Activated naive CD8-positive, alpha-beta T cell (primary cell): ENCODE data around the gene DPP10.
"Not testable (repeated sequence)": the region's sequence is repeated elsewhere in the genome, so short reads cannot be mapped to it uniquely, and the experiment has no call there.

Experiments used
- H3K27ac Mint-ChIP-seq: one replicate; pipeline ENCODE4 v1.8.0; 2021; ENCODE audit warnings: mixed read lengths
- H3K27me3 Mint-ChIP-seq: one replicate; pipeline ENCODE4 v1.8.0; 2021; ENCODE audit warnings: mixed read lengths
- H3K36me3 Mint-ChIP-seq: one replicate; pipeline ENCODE4 v1.8.0; 2021; ENCODE audit warnings: mixed read lengths
- H3K4me1 Mint-ChIP-seq: one replicate; pipeline ENCODE4 v1.8.0; 2021; ENCODE audit warnings: low read depth, mixed read lengths
- H3K4me3 Mint-ChIP-seq: one replicate; pipeline ENCODE4 v1.8.0; 2021; ENCODE audit warnings: mild to moderate bottlenecking, mixed read lengths
- H3K9me3 Mint-ChIP-seq: one replicate; pipeline ENCODE4 v1.8.0; 2021; ENCODE audit warnings: low read depth, mixed read lengths

Gene DPP10

DNA sequence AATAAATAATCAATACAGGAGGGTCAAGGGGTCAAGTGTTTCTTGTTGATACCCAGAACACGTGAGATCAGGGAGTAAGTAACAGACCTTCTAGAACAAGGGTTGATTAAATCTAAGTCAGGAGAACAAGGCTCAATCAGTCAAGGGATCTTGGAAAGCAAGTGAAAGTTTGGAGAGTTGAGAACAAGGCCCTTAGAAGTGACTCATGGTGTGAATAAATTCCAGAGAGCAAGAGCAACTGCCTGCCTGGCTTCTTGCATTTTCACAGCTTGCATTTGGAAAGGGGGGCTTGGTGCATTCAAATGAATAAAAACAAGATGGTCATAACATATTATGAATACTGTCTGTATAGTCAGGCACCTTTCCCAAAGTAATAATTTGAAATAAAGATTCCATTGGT, 256.1 kb downstream of the DPP10 start:
- no peaks in the 10 kb centered on the region for H3K9me3 Mint-ChIP-seq
- H3K27ac Mint-ChIP-seq, result no peak overlapping the region
- no peaks in the 10 kb centered on the region for H3K36me3 Mint-ChIP-seq
- no peaks in the 10 kb centered on the region for H3K4me1 Mint-ChIP-seq
- H3K27me3 Mint-ChIP-seq, result no peaks in the 10 kb centered on the region
- no peak overlapping the region for H3K4me3 Mint-ChIP-seq

DNA sequence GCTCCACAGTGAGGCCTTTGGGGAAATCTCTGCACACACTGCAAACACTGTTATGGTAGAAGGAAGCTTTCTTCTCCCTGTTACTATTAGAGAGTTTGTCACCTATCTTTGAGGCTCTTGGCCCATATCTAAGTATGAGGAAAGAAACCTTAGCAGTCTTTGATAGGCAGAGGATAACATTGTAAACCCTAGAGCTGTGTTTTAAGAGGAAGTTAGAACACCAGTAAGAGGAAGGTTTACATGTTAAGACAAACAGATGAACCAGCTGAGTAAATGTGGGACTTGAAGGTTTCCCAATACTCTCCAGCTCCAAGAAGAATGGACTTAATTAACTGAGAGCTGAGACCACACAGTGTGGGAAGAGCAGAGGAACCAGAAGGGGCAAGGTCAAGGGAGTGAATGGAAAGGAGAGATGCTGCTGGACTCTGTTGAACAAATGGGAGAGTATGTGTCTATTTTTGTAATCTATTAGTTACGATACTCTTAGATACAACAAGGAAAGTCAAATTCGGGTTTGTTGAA, 257.0 kb downstream of the DPP10 start:
- H3K27me3 Mint-ChIP-seq, result no peaks in the 10 kb centered on the region
- H3K4me1 Mint-ChIP-seq, result no peaks in the 10 kb centered on the region
- H3K4me3 Mint-ChIP-seq, result no peak overlapping the region
- no peaks in the 10 kb centered on the region for H3K9me3 Mint-ChIP-seq
- no peak overlapping the region for H3K27ac Mint-ChIP-seq
- H3K36me3 Mint-ChIP-seq, result no peaks in the 10 kb centered on the region

DNA sequence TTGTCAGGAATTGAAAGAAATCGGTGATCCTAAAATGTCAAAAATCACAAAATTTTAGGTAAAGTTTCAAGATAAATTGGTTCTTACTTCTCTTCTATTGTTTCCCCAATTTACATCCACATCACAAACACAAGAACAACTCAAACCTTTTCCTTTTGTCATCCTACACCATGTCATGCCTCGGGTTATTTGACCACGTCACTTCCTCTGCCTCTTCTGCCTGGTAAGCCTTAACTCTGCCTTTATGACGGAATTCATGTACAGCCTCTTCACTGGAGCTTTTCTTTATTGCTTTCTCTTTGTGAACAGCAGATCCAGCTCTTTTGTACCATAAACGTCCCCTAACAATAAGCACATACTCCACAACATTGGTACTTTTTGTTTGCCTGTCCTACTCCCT, 258.0 kb downstream of the DPP10 start:
- H3K36me3 Mint-ChIP-seq, result no peaks in the 10 kb centered on the region
- no peak overlapping the region for H3K27ac Mint-ChIP-seq
- H3K9me3 Mint-ChIP-seq, result peaks cover 6% of the 10 kb centered on the region
- no peak overlapping the region for H3K4me3 Mint-ChIP-seq
- no peaks in the 10 kb centered on the region for H3K27me3 Mint-ChIP-seq
- H3K4me1 Mint-ChIP-seq, result no peaks in the 10 kb centered on the region

DNA sequence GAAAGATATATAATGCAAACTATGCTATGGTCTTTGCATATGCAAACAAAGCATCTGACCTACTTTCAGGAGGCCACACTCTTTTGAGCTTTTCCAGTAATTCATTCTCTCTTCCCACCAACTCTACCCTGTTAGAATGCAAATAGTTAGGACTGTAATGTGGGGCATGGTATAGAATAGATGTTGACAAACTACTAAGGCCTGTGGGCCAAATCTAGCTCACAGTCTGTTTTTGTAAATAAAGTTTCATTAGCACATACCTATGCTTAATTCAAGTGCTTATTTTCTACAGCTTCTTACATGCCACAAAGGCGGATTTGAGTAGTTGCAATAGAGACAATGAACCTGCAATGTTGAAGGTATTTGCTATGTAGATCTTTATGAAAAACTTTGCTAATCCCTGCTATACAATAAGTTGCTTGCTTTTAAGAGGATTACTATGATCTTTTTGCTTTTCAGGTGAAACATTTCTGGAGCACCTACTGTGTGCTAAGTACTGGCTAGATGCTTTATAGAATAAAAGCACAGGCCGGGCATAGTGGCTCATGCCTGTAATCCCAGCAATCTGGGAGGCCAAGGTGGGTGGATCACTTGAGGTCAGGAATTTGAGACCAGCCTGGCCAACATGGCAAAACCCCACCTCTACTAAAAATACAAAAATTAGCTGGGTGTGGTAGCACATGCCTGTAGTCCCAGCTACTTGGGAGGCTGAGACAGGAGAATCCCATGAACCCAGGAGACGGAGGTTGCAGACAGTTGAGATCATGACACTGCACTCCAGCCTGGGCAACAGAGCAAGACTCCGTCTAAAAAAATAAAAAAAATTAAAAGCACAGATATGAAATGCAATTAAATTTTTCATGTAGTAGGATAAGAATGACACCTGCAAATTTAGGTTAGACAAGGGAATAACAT, 267.8 kb downstream of the DPP10 start:
- Mint-ChIP-seq H3K4me1 (no peaks in the 10 kb centered on the region), H3K36me3 (no peaks in the 10 kb centered on the region), H3K4me3 (no peak overlapping the region), H3K27ac (no peak overlapping the region), H3K27me3 (no peaks in the 10 kb centered on the region), H3K9me3 (peaks cover 3% of the 10 kb centered on the region)

DNA sequence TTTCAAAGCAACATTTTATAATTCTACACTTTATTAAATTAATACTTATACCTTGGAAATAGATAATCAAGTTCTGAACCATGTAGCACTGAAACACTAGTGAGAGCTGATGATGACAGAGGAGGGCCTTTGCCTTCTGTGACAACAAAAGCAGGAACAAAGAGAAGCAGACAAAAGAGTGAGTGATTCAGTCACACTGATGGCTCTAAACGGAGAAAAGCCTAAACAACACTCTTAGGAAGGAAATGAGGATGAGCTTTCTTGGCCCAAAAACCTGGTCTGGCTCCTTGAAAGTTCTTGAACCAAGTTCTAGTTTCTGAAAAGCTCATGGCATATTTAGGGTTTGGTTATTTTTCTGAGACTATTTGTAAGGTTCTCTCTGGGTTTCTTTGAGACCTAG, 271.9 kb downstream of the DPP10 start:
- Mint-ChIP-seq H3K36me3 (no peaks in the 10 kb centered on the region), H3K4me1 (no peaks in the 10 kb centered on the region), H3K4me3 (no peak overlapping the region), H3K27me3 (no peaks in the 10 kb centered on the region), H3K27ac (no peak overlapping the region), H3K9me3 (peaks cover 3% of the 10 kb centered on the region)

DNA sequence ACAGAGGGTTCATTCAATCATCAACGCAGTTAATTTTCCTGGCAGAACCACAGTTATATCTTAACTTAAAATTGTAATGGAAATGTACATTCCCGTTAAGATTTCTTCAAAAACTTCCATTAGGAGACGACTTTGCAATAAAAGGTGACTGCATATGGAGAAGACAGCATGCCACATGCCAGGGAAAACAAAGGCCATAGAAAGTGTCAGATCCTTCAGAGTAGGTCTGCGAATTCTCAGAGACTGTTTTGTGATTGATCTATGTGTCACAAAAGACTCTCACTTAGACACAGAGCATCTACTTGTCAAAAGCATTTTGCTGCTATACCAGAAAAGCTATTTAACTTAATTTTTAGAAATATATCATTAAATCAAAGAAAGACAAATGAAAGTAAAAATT, 274.6 kb downstream of the DPP10 start:
- Mint-ChIP-seq H3K27me3 (no peaks in the 10 kb centered on the region), H3K36me3 (no peaks in the 10 kb centered on the region), H3K27ac (no peak overlapping the region), H3K9me3 (peaks cover 3% of the 10 kb centered on the region), H3K4me3 (no peak overlapping the region), H3K4me1 (no peaks in the 10 kb centered on the region)

DNA sequence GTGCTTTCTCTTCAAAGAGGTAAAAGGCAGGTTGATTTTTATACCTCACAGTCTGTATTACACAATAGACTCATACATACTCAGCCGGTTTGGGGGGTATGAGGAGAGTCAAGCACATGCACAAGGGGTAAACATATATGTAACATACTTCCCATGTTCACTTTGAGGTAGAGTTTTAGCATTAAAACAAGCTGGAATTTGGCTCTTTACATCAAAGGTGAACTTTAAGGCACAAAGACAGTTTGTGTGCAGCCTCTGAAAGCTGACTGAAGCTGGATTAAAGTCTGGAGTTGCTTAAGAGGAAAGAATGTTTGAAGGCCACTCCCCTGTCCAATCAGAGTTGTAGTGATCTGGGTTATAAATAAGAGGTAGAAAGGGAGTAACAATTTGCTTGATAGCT, 282.0 kb downstream of the DPP10 start:
- no peaks in the 10 kb centered on the region for H3K9me3 Mint-ChIP-seq
- no peak overlapping the region for H3K27ac Mint-ChIP-seq
- no peaks in the 10 kb centered on the region for H3K27me3 Mint-ChIP-seq
- no peaks in the 10 kb centered on the region for H3K36me3 Mint-ChIP-seq
- H3K4me1 Mint-ChIP-seq, result no peaks in the 10 kb centered on the region
- no peak overlapping the region for H3K4me3 Mint-ChIP-seq

DNA sequence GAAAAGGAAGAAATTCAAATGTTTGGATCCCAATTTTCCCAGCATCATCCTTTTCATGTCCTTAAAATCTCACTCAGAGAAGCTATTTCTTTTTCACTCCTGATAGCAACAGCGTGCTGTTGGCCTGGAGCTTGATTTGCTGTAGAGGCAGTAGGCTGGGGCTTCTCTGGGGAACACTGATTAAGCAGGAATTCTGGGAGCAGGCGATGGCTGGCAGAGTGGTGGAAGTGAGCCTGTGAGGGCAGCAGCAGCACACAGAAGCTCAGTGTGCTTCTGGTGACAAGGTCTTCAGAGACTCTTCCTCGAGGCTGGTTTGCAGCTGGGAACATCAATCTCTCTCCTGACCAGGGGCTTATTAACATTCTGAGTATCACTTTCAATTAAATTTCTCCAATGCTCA, 284.6 kb downstream of the DPP10 start:
- no peaks in the 10 kb centered on the region for H3K27me3 Mint-ChIP-seq
- H3K27ac Mint-ChIP-seq, result no peak overlapping the region
- no peaks in the 10 kb centered on the region for H3K9me3 Mint-ChIP-seq
- H3K4me3 Mint-ChIP-seq, result no peak overlapping the region
- no peaks in the 10 kb centered on the region for H3K4me1 Mint-ChIP-seq
- no peaks in the 10 kb centered on the region for H3K36me3 Mint-ChIP-seq

DNA sequence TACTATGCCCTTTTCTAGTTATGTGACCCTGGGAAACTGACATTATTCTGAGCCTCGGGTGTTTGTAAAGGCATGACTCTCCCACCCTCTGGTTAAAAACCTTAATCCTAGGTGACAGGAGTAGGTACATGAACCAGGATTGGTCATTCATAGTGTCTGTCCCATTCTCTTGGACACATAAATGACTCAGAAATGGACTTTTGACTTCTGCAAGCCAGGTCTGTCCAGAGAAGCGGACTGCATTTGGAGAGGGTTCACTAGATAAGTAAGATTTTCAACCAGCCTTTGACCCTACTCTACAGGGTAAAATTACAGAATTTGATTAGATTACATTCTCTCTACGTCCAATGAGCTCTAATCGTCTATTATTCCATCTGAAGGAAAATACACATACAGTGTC, 285.9 kb downstream of the DPP10 start:
- Mint-ChIP-seq H3K36me3 (no peaks in the 10 kb centered on the region), H3K27ac (no peak overlapping the region), H3K4me3 (no peak overlapping the region), H3K4me1 (no peaks in the 10 kb centered on the region), H3K9me3 (no peaks in the 10 kb centered on the region), H3K27me3 (no peaks in the 10 kb centered on the region)

DNA sequence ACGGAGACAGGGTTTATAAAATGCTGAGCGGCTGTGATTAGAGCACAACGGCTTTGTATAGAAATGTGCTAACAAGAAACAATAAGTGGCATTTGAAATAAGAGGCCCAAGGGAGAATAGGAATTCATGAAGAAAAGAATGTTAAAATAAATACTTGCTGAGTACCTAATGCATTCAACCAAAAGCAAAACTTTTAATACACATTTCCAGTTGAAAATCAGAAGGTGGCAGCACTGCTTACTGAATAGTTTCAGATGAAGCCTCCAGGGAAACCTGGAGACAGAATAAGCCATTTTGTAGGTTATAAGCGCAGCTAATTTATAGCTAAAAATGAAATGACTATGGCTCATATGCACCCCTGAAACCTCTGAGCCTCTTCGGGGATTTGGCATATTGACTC, 286.6 kb downstream of the DPP10 start:
- H3K4me1 Mint-ChIP-seq, result no peaks in the 10 kb centered on the region
- H3K27ac Mint-ChIP-seq, result no peak overlapping the region
- H3K9me3 Mint-ChIP-seq, result no peaks in the 10 kb centered on the region
- no peaks in the 10 kb centered on the region for H3K27me3 Mint-ChIP-seq
- H3K4me3 Mint-ChIP-seq, result no peak overlapping the region
- H3K36me3 Mint-ChIP-seq, result no peaks in the 10 kb centered on the region

DNA sequence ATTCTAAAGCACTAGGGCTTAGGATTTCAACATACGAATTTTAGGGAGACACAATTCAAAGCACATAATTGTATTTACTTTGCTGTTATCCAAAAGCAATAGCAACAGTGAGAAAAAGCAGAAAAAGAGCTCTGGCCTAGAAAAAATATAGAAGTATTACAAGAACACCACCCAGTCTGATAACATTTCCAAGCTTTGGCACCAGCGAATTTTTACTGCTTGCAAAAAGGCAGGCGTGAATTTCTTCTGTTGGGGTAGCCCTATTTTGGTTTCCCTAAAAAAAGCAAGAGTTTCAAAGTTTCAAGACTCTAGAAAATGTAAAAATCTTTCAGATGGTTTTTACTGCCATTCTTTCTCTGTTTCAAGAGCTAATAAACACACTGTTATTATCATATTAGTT, 292.7 kb downstream of the DPP10 start:
- Mint-ChIP-seq H3K27me3 (peaks cover 6% of the 10 kb centered on the region), H3K4me3 (no peak overlapping the region), H3K36me3 (peaks cover 2% of the 10 kb centered on the region), H3K9me3 (peaks cover 3% of the 10 kb centered on the region), H3K27ac (no peak overlapping the region), H3K4me1 (no peaks in the 10 kb centered on the region)

DNA sequence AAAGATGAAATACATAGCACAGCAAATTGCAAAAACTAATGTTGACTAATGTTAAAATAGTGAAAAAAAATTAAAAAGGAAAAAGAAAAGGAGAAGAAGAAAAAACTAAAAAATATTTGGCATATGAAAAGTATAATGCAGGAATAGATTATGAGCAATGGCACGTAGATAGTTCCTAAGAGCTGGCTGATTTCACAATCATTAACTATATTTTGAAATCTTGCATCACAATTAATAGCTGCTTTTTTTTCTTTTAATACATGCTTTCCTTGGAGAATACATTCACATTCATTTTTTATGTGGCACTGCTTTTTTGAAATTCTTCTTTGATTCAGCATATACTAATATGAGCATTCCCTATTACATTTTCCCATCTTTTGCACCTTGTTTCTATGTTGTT, 299.8 kb downstream of the DPP10 start:
- Mint-ChIP-seq H3K4me1 (no peaks in the 10 kb centered on the region), H3K27me3 (peaks cover 2% of the 10 kb centered on the region), H3K36me3 (no peaks in the 10 kb centered on the region), H3K27ac (no peak overlapping the region), H3K4me3 (no peak overlapping the region), H3K9me3 (no peaks in the 10 kb centered on the region)

DNA sequence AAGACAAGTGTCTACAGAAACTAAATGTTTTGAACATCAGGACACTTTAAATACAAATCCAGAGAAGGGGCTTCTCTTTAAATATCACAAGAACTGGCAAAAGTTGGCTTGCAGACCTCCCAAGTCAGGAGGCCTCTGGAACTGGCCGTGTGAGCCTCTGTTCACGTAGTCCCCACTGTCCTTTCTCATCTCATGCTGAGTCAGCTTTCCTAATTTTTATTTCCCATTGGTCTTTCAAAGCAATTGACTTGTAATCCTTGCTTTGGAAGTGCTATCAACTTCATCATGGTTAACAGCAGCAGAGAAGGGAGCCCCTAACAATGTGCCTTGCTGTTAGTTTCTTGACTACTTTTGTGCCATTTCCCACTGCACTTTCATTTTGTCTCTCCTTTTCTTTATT, 303.3 kb downstream of the DPP10 start:
- no peaks in the 10 kb centered on the region for H3K36me3 Mint-ChIP-seq
- no peaks in the 10 kb centered on the region for H3K9me3 Mint-ChIP-seq
- no peak overlapping the region for H3K4me3 Mint-ChIP-seq
- H3K27me3 Mint-ChIP-seq, result no peaks in the 10 kb centered on the region
- no peaks in the 10 kb centered on the region for H3K4me1 Mint-ChIP-seq
- H3K27ac Mint-ChIP-seq, result no peak overlapping the region

DNA sequence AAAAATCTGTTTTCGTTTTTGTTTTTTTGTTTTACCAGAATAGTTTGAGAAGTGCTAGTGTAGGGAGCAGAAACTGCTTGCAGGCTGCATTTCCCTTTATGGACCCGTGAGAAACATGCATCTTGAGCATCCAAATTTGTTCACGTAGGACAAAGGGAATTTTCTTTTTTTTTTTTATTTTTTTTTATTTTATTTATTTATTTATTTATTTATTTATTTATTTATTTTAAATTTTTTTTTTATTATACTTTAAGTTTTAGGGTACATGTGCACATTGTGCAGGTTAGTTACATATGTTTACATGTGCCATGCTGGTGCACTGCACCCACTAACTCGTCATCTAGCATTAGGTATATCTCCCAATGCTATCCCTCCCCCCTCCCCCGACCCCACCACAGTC, 305.7 kb downstream of the DPP10 start:
- H3K4me3 Mint-ChIP-seq, H3K27ac Mint-ChIP-seq, H3K36me3 Mint-ChIP-seq, H3K4me1 Mint-ChIP-seq, H3K27me3 Mint-ChIP-seq, H3K9me3 Mint-ChIP-seq: not testable (repeated sequence)

DNA sequence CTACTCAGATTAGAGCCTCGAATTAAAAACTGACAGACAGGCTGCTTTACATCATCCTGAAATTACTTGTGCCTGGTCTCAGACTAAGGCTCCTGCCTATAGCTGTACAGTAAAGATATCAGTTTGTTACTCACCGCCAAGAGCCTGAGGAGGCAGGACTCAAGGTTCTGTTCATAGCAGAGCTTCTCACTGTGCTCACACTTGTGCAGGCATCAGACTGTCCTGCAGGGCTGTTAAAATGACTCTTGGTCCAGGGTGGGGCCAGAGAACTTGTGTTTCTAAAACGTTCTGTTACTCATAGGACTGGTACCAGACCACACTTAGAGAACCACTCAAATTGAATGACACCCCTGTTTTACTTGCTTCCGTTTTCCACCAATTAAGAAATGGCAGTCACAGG, 310.0 kb downstream of the DPP10 start:
- Mint-ChIP-seq H3K27me3 (peaks cover 2% of the 10 kb centered on the region), H3K4me1 (no peaks in the 10 kb centered on the region), H3K36me3 (no peaks in the 10 kb centered on the region), H3K27ac (no peak overlapping the region), H3K4me3 (no peak overlapping the region), H3K9me3 (no peaks in the 10 kb centered on the region)

DNA sequence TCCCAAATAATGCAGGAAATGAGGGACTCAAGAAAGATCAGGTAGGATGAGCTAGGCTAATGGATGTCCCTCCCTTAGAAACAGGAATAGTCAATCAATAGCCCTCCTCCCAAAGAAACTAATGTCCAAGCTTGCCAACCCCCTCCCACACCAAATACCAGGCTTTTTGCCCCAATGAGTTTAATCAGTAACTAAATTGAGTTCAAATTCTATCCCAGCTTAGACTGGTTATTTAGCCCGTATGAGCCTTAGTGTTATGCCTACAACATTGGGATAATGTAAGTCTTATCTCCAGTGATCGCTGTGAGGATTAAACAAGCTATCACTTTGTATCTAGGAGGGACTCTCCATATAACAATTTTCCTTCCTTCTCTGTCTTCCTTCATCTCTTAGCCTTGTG, 310.7 kb downstream of the DPP10 start:
- Mint-ChIP-seq H3K27ac (no peak overlapping the region), H3K4me3 (no peak overlapping the region)

More for the DNA sequence above, 310.7 kb downstream of the DPP10 start:
- Mint-ChIP-seq H3K36me3 (no peaks in the 10 kb centered on the region), H3K9me3 (no peaks in the 10 kb centered on the region), H3K27me3 (peaks cover 2% of the 10 kb centered on the region), H3K4me1 (no peaks in the 10 kb centered on the region)
